H1 (cell line): ENCODE data around the gene CFAP74. TPM values are rescaled to one million over a fixed set of nuclear protein-coding genes. Genes with fewer than 3 reads are reported as not detected.

ENCODE experiments used
- CTCF ChIA-PET: fragments of 300-600 bp; sonication (Branson Sonifier 250); formaldehyde crosslinking; loops from one replicate; lab custom pipeline; 2021; ENCODE audit not compliant: partially characterized antibody; lab: Charles Lee
- POLR2A ChIA-PET: fragments of 300-600 bp; sonication (Branson Sonifier 250); formaldehyde crosslinking; loops from one replicate; lab custom pipeline; 2021; ENCODE audit warnings: inconsistent platforms; ENCODE audit not compliant: partially characterized antibody; lab: Charles Lee
- DNase-seq, 2 experiments: peaks; one replicate each; pipeline versions ENCODE4 v3.0.0 to v3.0.0-alpha.2; 2010 to 2022; ENCODE audit warnings: low spot score in 2 of 2, low read depth in 1 of 2, mixed read lengths in 1 of 2
- FAIRE-seq: peaks from 2 replicates; lab custom pipeline; 2011; peaks lifted over from hg19 to GRCh38; lab: Jason Lieb, UNC
- H2AFZ ChIP-seq: 2 replicates; pipeline ENCODE4 v1.8.1; 2012; ENCODE audit warnings: low read length, inconsistent platforms
- H2AK5ac ChIP-seq: 2 replicates; pipeline ENCODE4 v1.6.1; 2013; ENCODE audit warnings: low read depth, low read length
- H2BK120ac ChIP-seq: replicated peaks from 2 replicates; pipeline ENCODE3; 2013; ENCODE audit warnings: low read depth, low read length, inconsistent platforms
- H2BK12ac ChIP-seq: 2 replicates; pipeline ENCODE4 v1.6.1; 2013; ENCODE audit warnings: low read depth, low read length
- H2BK15ac ChIP-seq: 2 replicates; pipeline ENCODE4 v1.6.1; 2013; ENCODE audit warnings: low read length
- H2BK20ac ChIP-seq: 2 replicates; pipeline ENCODE4 v1.6.1; 2013; ENCODE audit warnings: low read length
- H2BK5ac ChIP-seq: 2 replicates; pipeline ENCODE4 v1.6.1; 2013; ENCODE audit warnings: low read depth, low read length
- H3K14ac ChIP-seq: 2 replicates; pipeline ENCODE4 v1.6.1; 2013; ENCODE audit warnings: inconsistent platforms; ENCODE audit not compliant: insufficient read length
- H3K18ac ChIP-seq: 2 replicates; pipeline ENCODE4 v1.6.1; 2013; ENCODE audit warnings: low read length; ENCODE audit errors: extremely low read depth
- H3K23ac ChIP-seq: 2 replicates; pipeline ENCODE4 v1.6.1; 2013; ENCODE audit warnings: inconsistent platforms; ENCODE audit not compliant: insufficient read length
- H3K23me2 ChIP-seq: 2 replicates; pipeline ENCODE4 v1.6.1; 2013; ENCODE audit warnings: low read depth, low read length
- H3K27ac ChIP-seq: 2 replicates; pipeline ENCODE4 v1.6.1; 2011; ENCODE audit warnings: low read depth, low read length, inconsistent platforms
- H3K27me3 ChIP-seq, 4 experiments: replicated peaks in 1 of 4; 1 replicate in 1 of 4; 2 replicates in 3 of 4; pipeline versions ENCODE4 v1.6.1 to v1.8.1; 2011 to 2013; ENCODE audit warnings: low read length in 3 of 4, mild to moderate bottlenecking in 3 of 4, inconsistent platforms in 2 of 4, mixed read lengths in 2 of 4, moderate library complexity in 1 of 4; ENCODE audit not compliant: control insufficient read depth in 3 of 4, insufficient read depth in 3 of 4; ENCODE audit errors: extremely low read depth in 1 of 4
- H3K36me3 ChIP-seq, 4 experiments: 2 replicates each; pipeline versions ENCODE4 v1.6.1 to v1.8.1; 2011 to 2013; ENCODE audit warnings: mild to moderate bottlenecking in 4 of 4, low read length in 3 of 4, moderate library complexity in 2 of 4, control low read depth in 1 of 4, inconsistent platforms in 1 of 4; ENCODE audit not compliant: insufficient read depth in 4 of 4, control insufficient read depth in 2 of 4
- H3K4ac ChIP-seq: replicated peaks from 2 replicates; pipeline ENCODE3; 2013; ENCODE audit warnings: low read length, low read depth, mixed read lengths, inconsistent platforms; ENCODE audit not compliant: insufficient read length
- H3K4me1 ChIP-seq, 4 experiments: replicated peaks in 1 of 4; 1 replicate in 1 of 4; 2 replicates in 3 of 4; pipeline versions ENCODE4 v1.6.1 to v1.8.1; 2011 to 2013; ENCODE audit warnings: low read length in 3 of 4, inconsistent platforms in 2 of 4, mixed read lengths in 1 of 4; ENCODE audit not compliant: insufficient read depth in 4 of 4, control insufficient read depth in 3 of 4
- H3K4me2 ChIP-seq, 2 experiments: 2 replicates each; pipeline versions ENCODE4 v1.6.1 to v1.8.1; 2011 to 2013; ENCODE audit warnings: low read depth in 2 of 2, low read length in 2 of 2, control low read depth in 1 of 2, inconsistent platforms in 1 of 2, mild to moderate bottlenecking in 1 of 2; ENCODE audit not compliant: insufficient read depth in 1 of 2
- H3K4me3 ChIP-seq, 4 experiments: fragments of 200-600, 300-600 bp in 1 of 4; sonication (generic), shearing (Covaris generic), sonication (Bioruptor Twin) in 1 of 4; 2 replicates each; pipeline versions ENCODE4 v1.5.1 to v1.8.1; 2011 to 2016; ENCODE audit warnings: low read length in 4 of 4, low read depth in 3 of 4, control low read depth in 2 of 4, inconsistent platforms in 2 of 4, mild to moderate bottlenecking in 2 of 4, mixed read lengths in 1 of 4, moderate library complexity in 1 of 4; ENCODE audit not compliant: insufficient read depth in 2 of 4; ENCODE audit errors: extremely low read depth in 1 of 4
- H3K56ac ChIP-seq: replicated peaks from 2 replicates; pipeline ENCODE3; 2013; ENCODE audit warnings: low read depth, mild to moderate bottlenecking, mixed read lengths, low read length, inconsistent platforms; ENCODE audit not compliant: insufficient read length
- H3K79me1 ChIP-seq: 2 replicates; pipeline ENCODE4 v1.6.1; 2013; ENCODE audit warnings: low read depth, low read length, control low read depth
- H3K79me2 ChIP-seq, 2 experiments: 2 replicates each; pipeline versions ENCODE4 v1.6.1 to v1.8.1; 2012 to 2013; ENCODE audit warnings: low read length in 2 of 2, mild to moderate bottlenecking in 2 of 2, inconsistent platforms in 1 of 2; ENCODE audit not compliant: insufficient read depth in 2 of 2, control insufficient read depth in 1 of 2
- H3K9ac ChIP-seq, 4 experiments: replicated peaks in 1 of 4; 1 replicate in 1 of 4; 2 replicates in 3 of 4; pipeline versions ENCODE4 v1.6.1 to v1.8.1; 2011 to 2013; ENCODE audit warnings: low read depth in 3 of 4, low read length in 3 of 4, control low read depth in 2 of 4, mild to moderate bottlenecking in 2 of 4, moderate library complexity in 2 of 4, inconsistent platforms in 1 of 4; ENCODE audit errors: extremely low read depth in 1 of 4
- H3K9me3 ChIP-seq, 2 experiments: 2 replicates each; pipeline versions ENCODE4 v1.6.1 to v1.8.1; 2012 to 2013; ENCODE audit warnings: mild to moderate bottlenecking in 2 of 2, moderate library complexity in 2 of 2, control low read depth in 1 of 2, inconsistent platforms in 1 of 2, low read depth in 1 of 2, low read length in 1 of 2, mixed read lengths in 1 of 2; ENCODE audit not compliant: insufficient read depth in 2 of 2
- H4K20me1 ChIP-seq, 2 experiments: replicated peaks in 1 of 2; 2 replicates each; pipeline versions ENCODE3 to v1.8.1; 2011 to 2013; ENCODE audit warnings: inconsistent platforms in 2 of 2, low read length in 2 of 2, mild to moderate bottlenecking in 1 of 2; ENCODE audit not compliant: insufficient read depth in 2 of 2, control insufficient read depth in 1 of 2
- H4K5ac ChIP-seq: 2 replicates; pipeline ENCODE4 v1.6.1; 2013; ENCODE audit warnings: low read length, low read depth, mixed read lengths, inconsistent platforms; ENCODE audit not compliant: insufficient read length
- H4K8ac ChIP-seq: 2 replicates; pipeline ENCODE4 v1.8.0; 2013; ENCODE audit warnings: mild to moderate bottlenecking, moderate library complexity, low read length, inconsistent platforms; ENCODE audit not compliant: insufficient read depth; ENCODE audit errors: extremely low read depth
- H4K91ac ChIP-seq: replicated peaks from 2 replicates; pipeline ENCODE3; 2013; ENCODE audit warnings: low read length, mixed read lengths, inconsistent platforms; ENCODE audit not compliant: insufficient read length
- CBX5 ChIP-seq: fragments of 300-800, 300-1000 bp; sonication (generic); IDR thresholded peaks from 2 replicates; pipeline ENCODE4 v1.7.1; 2016; ENCODE audit warnings: antibody characterized with exemption, low read length, low read depth
- GABPA ChIP-seq: IDR thresholded peaks from 2 replicates; pipeline ENCODE4 v1.6.1; 2011; ENCODE audit warnings: mild to moderate bottlenecking, low read length, moderate library complexity, borderline replicate concordance; ENCODE audit not compliant: insufficient read depth
- KDM1A ChIP-seq: fragments of 200-600, 300-600 bp; sonication (generic); IDR thresholded peaks from 2 replicates; pipeline ENCODE4 v1.7.1; 2016; ENCODE audit warnings: mild to moderate bottlenecking, low read length, borderline replicate concordance
- SRF ChIP-seq: IDR thresholded peaks from 2 replicates; pipeline ENCODE4 v1.6.1; 2011; ENCODE audit warnings: mild to moderate bottlenecking, low read depth, low read length, moderate library complexity
- ZNF274 ChIP-seq: IDR thresholded peaks from 2 replicates; pipeline ENCODE4 v1.7.0; 2012; ENCODE audit warnings: low read length, borderline replicate concordance; ENCODE audit errors: extremely low read depth
- WGBS, 2 experiments: shearing (Covaris generic) in 1 of 2; methylation state at CpG; one replicate each; pipeline versions ENCODE4 v1.1.6 to v1.1.7; 2013 to 2015; ENCODE audit warnings: low lambda C conversion rate in 2 of 2, mixed read lengths in 2 of 2, inconsistent platforms in 1 of 2, low coverage in 1 of 2, missing lambda C conversion rate in 1 of 2; ENCODE audit not compliant: insufficient replicate concordance in 2 of 2, insufficient coverage in 1 of 2, insufficient read length in 1 of 2; ENCODE audit errors: extremely low coverage in 1 of 2, missing lambda C conversion rate in 1 of 2; 5-methylcytosine and 5-hydroxymethylcytosine counted together
- polyA plus RNA-seq, 7 experiments: library from polyadenylated mRNA; depleted of rRNA in 3 of 7; stranded (reverse) in 5 of 7; unstranded in 2 of 7; fragments of >200 nt in 5 of 7; fragments of 200-250 nt in 2 of 7; gene quantifications; 1 replicate in 5 of 7; 2 replicates in 1 of 7; 4 replicates in 1 of 7; pipeline versions ENCODE4 v1.2.1 to v1.2.3, GENCODE V29; 2011 to 2013; ENCODE audit warnings: missing spikeins in 2 of 7, mixed read lengths in 2 of 7
- total RNA-seq: library from RNA; stranded (reverse); fragmentation: NEBNext Ultra II Directional; extraction: Animal tissue kit (Norgen Biotek cat#: 25700); gene quantifications from 2 replicates; pipeline ENCODE4 v1.2.1, GENCODE V29; 2021

CFAP74 gene
- total and polyA plus RNA-seq, 2 of the 8 experiments (the other 6 are each of a cell fraction or from before 2014, with no cell fraction given), result 0.09 to 0.20 TPM

DNA sequence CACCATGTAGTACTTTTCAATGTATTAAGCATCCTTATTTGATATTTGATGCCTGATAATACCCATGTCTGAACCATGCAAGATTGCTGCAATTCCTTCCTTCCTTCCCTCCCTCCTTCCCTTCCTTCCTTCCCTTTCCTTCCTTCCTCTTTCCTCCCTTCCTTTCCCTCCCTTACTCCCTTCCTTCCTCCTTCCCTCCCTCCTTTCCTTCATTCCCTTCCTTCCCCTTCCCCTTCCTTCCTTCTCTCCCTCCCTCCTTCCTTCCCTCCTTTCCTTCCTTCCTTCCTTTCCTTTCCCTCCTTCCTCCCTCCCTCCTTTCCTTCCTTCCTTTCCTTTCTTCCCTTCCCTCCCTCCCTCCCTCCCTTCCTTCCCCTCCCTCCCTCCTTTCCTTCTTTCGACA lies 54.8 kb downstream of the CFAP74 start:
- DNase-seq (no peak), FAIRE-seq (no peak)
- ChIA-PET CTCF (interaction anchor here (5.3 to 9.3 kb wide), 2 partner anchors 11 to 94 kb away, joined by 29 to 145 read pairs; no protein-coding TSS in a partner anchor), POLR2A (interaction anchor here (1.0 kb wide), 1 partner anchor 19 kb away, joined by 3 read pairs; no protein-coding TSS in a partner anchor)
- Histone ChIP-seq H3K27ac (no peak overlapping the region), H2BK120ac (no peak overlapping the region), H3K4me2 (no peak overlapping the region), H3K4ac (no peak overlapping the region), H3K27me3 (no peaks in the 10 kb centered on the region), H3K9me3 (no peaks in the 10 kb centered on the region), H2BK15ac (no peak overlapping the region), H3K79me1 (no peaks in the 10 kb centered on the region), H3K23ac (no peak overlapping the region), H3K4me3 (no peak overlapping the region), H2BK20ac (no peak overlapping the region), H3K36me3 (no peaks in the 10 kb centered on the region; a peak in 1 of 8 replicates), H3K14ac (no peak overlapping the region), H4K8ac (no peak overlapping the region), H4K91ac (no peak overlapping the region), H3K23me2 (peaks cover 3% of the 10 kb centered on the region; the same call in 1 of the 2 replicates), H3K18ac (no peak overlapping the region), H2BK5ac (no peak overlapping the region), H4K20me1 (no peaks in the 10 kb centered on the region), H4K5ac (no peak overlapping the region), H2BK12ac (no peak overlapping the region), H3K4me1 (peaks cover 0 to 2% (median 0%) of the 10 kb centered on the region in 4 experiments; a peak in 2 of 7 replicates), H3K79me2 (no peaks in the 10 kb centered on the region), H3K9ac (no peak overlapping the region), H2AFZ (no peak overlapping the region), H2AK5ac (no peak overlapping the region), H3K56ac (no peak overlapping the region)
- WGBS, 2 experiments, result no CpG with 5 or more reads among the region's 1 CpG
- TF ChIP-seq GABPA (no peak), KDM1A (no peak), SRF (no peak), CBX5 (no peak), ZNF274 (no peak)
